Fibroblast of mammary gland (primary cell): Measurements from ENCODE around the gene C13orf42.
"Not testable (repeated sequence)": the region's sequence is repeated elsewhere in the genome, so short reads cannot be mapped to it uniquely, and the experiment has no call there.

Experiments used
- DNase-seq: peaks from one replicate; pipeline ENCODE4 v3.0.0-alpha.2; 2010; ENCODE audit warnings: low read depth
- H3K4me3 ChIP-seq: 2 replicates; pipeline ENCODE4 v1.5.1; 2011; ENCODE audit warnings: low read depth, mild to moderate bottlenecking, low read length, moderate library complexity; ENCODE audit not compliant: control insufficient read depth
- CTCF ChIP-seq: conservative IDR thresholded peaks from 2 replicates; pipeline ENCODE4 v1.5.1; 2011; ENCODE audit warnings: low read depth, low read length, inconsistent platforms; ENCODE audit not compliant: control insufficient read depth, insufficient read depth

Gene C13orf42

DNA sequence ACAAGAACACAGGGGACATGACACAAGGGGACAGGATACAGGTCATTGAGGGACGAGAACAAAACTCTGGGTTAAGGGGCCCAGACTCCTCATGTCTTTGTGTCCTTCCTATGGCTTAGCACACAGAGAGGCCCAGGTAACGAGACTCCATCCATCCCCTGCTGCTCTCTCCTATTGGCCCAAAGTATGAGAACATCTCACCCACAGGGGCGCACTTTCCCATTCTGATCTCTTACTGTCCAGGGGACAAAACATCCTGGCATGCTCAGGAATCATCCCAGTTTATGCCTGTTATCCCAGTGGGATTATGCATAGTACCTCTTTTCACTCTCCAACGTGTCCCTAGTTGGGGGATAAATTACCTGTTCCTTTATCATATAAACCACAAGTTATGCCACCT is 19.2 kb downstream of the C13orf42 start:
- no peak for TF ChIP-seq CTCF
- no peak for DNase-seq
- H3K4me3 ChIP-seq: no peak overlapping the region

- H3K4me3 ChIP-seq: no peak overlapping the region
- DNase-seq: no peak
- no peak for TF ChIP-seq CTCF
Measured at GRCh38 chr13:51083706-51084105, 27.4 kb downstream of the C13orf42 start.

GRCh38 chr13:51080478-51081065 is 30.5 kb downstream of the C13orf42 start:
- not testable (repeated sequence) for H3K4me3 ChIP-seq, DNase-seq

GRCh38 chr13:51071493-51071892 is 39.6 kb downstream of the C13orf42 start:
- H3K4me3 ChIP-seq: no peak overlapping the region
- no peak for DNase-seq

GRCh38 chr13:51070005-51070649 is 40.9 kb downstream of the C13orf42 start:
- DNase-seq: peak; percentile 78
- H3K4me3 ChIP-seq: no peak overlapping the region
- peak; percentile 96 for TF ChIP-seq CTCF

More at GRCh38 chr13:51071493-51071892, 39.6 kb downstream of the C13orf42 start:
- TF ChIP-seq CTCF: no peak

- no peak for DNase-seq
- no peak for TF ChIP-seq CTCF
- H3K4me3 ChIP-seq: no peak overlapping the region
Measured at GRCh38 chr13:51068501-51068900, 42.6 kb downstream of the C13orf42 start.

DNA sequence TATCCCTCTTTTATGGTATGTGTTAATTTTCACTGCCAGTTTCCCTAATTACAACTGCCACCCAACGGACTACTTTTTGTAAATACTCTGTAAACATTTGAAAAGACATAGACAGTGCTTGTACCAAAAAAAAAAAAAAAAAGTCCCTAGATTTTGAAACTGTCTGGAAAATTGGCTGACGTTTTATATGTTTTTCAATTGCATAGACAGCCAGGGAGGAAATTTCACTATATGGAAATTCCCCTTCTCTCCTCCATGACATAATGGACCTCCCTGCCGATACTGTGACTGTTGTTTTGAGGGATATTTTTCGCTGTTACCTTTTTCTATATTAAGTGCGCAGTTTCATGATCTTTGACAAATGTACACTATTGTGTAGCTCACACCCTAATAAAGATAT is 43.4 kb downstream of the C13orf42 start:
- DNase-seq: no peak
- no peak for TF ChIP-seq CTCF
- H3K4me3 ChIP-seq: no peak overlapping the region
